GM10266 (cell line): ENCODE results near the gene TUFM.

Experiments
- DNase-seq: peaks from one replicate; pipeline ENCODE4 v3.0.0; 2012; ENCODE audit errors: extremely low spot score
- TF ChIP-seq, protein P1 (sequence below): IDR thresholded peaks from 2 replicates; pipeline ENCODE4 v1.5.1; 2012; ENCODE audit warnings: mild to moderate bottlenecking, low read depth; ENCODE audit not compliant: control insufficient read depth, insufficient read depth; ENCODE audit errors: missing control alignments

TUFM gene

DNA sequence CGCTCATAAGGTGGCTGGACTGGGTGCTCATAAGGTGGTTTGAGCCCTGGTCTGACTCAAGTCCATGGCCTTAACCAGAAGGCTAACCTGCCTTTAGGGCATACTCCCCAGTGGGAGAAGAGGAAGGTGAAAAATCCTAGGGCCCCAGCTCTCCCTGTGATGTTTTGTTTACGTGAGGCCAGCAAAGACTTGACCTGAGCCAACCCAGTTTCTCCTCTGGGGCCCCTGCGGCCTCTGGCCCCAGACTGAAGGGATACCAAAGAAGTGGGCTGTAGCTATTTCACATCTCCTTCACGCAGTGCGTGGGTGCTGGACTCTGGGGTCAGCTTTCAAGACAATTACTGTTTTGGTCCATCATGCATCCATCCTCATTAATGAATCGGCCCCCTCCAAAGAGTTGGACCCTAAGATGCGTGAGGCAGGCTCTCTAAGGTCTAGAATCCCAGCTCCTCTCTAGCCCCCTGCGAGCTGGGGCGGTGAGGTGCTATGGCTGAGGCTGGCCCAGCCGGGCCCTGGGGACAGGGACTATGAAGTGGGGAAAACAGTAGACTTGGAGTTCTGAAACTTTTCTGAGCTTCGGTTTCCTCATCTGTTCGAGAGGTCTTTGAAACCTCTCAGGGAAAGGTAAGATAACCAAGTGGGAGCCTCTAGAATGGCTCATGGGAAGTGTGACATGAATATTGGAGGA is 19.0 kb upstream of the TUFM start:
- TF ChIP-seq, protein P1, sequence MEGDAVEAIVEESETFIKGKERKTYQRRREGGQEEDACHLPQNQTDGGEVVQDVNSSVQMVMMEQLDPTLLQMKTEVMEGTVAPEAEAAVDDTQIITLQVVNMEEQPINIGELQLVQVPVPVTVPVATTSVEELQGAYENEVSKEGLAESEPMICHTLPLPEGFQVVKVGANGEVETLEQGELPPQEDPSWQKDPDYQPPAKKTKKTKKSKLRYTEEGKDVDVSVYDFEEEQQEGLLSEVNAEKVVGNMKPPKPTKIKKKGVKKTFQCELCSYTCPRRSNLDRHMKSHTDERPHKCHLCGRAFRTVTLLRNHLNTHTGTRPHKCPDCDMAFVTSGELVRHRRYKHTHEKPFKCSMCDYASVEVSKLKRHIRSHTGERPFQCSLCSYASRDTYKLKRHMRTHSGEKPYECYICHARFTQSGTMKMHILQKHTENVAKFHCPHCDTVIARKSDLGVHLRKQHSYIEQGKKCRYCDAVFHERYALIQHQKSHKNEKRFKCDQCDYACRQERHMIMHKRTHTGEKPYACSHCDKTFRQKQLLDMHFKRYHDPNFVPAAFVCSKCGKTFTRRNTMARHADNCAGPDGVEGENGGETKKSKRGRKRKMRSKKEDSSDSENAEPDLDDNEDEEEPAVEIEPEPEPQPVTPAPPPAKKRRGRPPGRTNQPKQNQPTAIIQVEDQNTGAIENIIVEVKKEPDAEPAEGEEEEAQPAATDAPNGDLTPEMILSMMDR = no peak

DNA sequence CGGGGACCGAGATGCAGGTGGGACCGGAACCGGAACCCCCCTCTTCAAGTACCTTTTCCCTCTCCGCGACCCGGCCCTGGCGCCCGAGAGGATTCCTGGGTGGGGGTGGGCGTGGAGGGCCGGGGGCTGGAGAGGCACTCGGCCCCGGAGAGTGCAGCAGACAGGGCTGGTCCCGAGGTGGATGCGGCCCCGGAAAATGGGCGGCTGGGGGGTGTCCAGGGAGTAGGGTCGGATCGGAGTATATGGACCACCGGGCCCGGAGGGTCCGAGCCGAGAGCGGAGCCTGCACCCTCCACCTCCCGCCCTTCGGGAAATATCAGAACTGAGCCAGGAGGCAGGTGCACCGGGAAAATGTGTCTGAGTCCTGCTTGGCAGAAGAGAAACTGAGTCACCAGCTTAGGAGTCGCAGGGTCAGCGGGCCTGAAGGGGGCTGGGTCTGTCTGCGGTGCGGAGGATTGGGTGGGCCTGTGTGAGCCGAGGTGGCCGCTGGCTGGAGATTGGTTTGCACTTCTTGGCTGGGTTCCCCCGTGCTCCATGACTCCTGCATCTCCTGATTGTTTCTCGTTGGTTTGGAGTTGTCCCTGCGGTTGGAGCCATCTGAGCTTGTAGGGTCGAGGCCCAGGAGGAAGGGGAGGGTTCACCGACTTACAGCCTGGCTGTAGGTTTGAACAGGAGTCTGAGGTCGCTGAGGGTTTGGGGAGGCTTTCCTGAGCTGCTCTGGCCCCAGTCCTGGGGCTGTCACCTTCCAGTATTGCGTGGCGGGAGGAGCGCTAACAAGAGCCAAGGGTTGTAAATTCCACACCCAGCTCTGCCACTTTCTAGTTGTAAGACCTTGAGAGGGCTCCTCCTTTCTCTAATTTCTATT is 18.0 kb upstream of the TUFM start:
- DNase-seq = no peak
- TF ChIP-seq, protein P1 = no peak

More for the DNA sequence above, 19.0 kb upstream of the TUFM start:
- no peak for DNase-seq

DNA sequence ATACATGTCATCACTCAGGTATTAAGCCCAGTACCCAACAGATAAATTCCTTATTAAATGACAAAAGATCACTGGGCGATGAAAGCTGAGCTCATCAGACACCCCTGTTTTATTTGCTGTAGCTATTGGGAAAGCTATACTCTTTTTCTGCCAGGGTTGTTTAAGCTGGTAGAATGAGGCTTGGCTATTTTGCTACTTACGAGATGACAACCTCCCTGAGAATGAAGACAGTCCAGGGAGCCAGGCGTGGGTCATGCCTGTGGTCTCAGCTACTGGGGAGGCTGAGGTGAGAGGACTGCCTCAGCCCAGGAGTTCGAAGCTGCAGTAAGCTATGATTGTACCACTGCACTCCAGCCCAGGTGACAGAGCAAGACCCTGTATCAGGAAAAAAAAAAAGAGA is 13.2 kb upstream of the TUFM start:
- TF ChIP-seq, protein P1 = no peak
- DNase-seq = no peak

DNA sequence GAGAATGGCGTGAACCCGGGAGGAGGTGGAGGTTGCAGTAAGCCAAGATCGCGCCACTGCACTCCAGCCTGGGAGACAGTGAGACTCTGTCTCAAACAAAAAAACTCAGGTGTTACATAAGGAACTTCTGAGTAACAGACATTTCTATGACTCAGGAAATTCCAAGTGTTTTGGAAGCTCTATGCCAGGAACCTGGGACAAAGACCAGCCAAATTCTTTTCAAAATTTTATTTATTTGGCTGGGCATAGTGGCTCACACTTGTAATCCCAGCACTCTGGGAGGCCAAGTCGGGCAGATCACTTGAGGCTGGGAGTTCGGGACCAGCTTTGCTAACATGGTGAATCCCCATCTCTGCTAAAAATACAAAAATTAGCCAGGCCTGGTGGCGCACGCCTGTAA is 12.3 kb upstream of the TUFM start:
- TF ChIP-seq, protein P1 = no peak
- DNase-seq = no peak

DNA sequence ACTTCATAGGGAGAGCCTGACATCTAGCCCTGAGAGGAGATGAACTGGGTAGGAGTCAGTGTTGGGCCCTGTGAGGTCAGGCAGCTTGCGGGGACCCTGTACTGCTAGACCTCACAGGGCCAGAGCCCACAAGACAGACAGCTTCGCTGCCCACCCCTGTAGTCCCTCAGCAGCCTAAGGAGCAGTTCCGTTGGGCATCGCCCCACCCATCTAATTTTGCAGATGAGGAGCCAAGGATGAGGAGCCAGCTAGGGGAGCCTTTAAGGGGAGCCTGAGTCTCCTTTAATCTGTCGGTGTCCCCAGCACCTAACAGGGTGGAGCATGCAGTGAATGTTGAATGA is 755 bp upstream of the TUFM start:
- DNase-seq = no peak
- TF ChIP-seq, protein P1 = no peak

DNA sequence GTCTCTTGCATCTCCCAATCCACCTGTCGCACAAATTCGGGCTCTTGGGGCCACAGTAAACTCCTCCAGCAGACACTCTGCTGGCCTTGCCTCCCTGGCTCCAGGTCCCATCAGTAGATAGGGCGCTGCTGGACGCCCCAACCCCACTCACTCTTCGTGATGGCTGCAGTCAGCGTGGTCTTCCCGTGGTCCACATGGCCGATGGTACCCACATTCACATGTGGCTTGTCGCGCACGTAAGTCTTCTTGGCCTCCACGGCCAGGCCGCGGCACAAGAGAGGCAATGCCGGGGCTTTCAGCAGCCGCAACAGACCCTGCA is 428 bp downstream of the TUFM start:
- no peak for DNase-seq
- TF ChIP-seq, protein P1 = no peak

DNA sequence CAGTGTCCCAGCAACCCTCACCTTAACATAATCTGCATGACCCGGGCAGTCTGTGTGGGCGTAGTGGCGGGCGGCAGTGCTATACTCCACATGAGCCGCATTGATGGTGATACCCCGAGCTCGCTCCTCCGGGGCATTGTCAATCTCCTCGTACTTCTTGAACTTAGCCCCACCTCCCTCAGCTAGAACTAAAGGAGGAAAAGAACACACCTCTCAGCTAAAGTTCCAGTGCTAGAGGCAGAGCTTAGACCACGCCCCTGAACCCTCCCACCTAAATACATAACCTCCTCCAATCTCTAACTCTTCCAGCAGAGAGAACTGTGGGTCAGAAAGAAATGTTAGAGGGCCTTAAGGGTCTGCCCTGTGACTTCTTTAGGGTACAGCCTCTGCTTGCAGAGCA is 855 bp downstream of the TUFM start:
- DNase-seq = no peak
- TF ChIP-seq, protein P1 = no peak
